ENCODE measurements around the gene STT3B.

The STT3B gene

GRCh38 chr3:31581660-31582059 lies 48.9 kb downstream of the STT3B start:
- Histone ChIP-seq H3K4ac (ENCODE audit: low read depth, low read length) (no peak overlapping the region), H3K36me3 (ENCODE audit: control insufficient read depth in 1 of 2, insufficient read depth in 2 of 2, low read length in 2 of 2) (no peaks in the 10 kb centered on the region), H3K79me2 (ENCODE audit: control insufficient read depth, insufficient read depth, low read length, poor library complexity) (no peaks in the 10 kb centered on the region), H3K27me3 (ENCODE audit: insufficient read depth, low read length) (no peaks in the 10 kb centered on the region), H3K27ac (ENCODE audit: low read depth, low read length) (no peak overlapping the region), H2BK5ac (ENCODE audit: low read depth, low read length, poor library complexity) (no peak overlapping the region), H3K4me3 (ENCODE audit: low read depth, low read length) (no peak overlapping the region), H4K8ac (ENCODE audit: low read depth, low read length) (no peak overlapping the region), H2AFZ (ENCODE audit: insufficient read depth, low read length, poor library complexity) (no peak overlapping the region), H3K79me1 (ENCODE audit: low read length) (no peaks in the 10 kb centered on the region), H3K4me1 (ENCODE audit: control insufficient read depth in 1 of 2, insufficient read depth in 2 of 2, low read length in 2 of 2) (no peaks in the 10 kb centered on the region), H3K9ac (ENCODE audit: low read length) (no peak overlapping the region), H4K12ac (ENCODE audit: low read depth, low read length) (no peak overlapping the region), H2AK5ac (ENCODE audit: low read length) (no peak overlapping the region), H3K23ac (ENCODE audit: low read length) (no peak overlapping the region), H3K4me2 (ENCODE audit: low read length) (no peak overlapping the region), H3K9me3 (ENCODE audit: insufficient read depth, low read depth, low read length) (no peaks in the 10 kb centered on the region), H3K18ac (ENCODE audit: low read length) (no peak overlapping the region), H2BK120ac (ENCODE audit: insufficient read depth, low read length, poor library complexity) (no peak overlapping the region), H3K14ac (ENCODE audit: low read length) (no peak overlapping the region), H2BK12ac (ENCODE audit: low read length) (no peak overlapping the region), H4K91ac (ENCODE audit: low read depth, low read length) (no peak overlapping the region)
- no peak for DNase-seq
- WGBS (ENCODE audit: extremely low coverage, insufficient coverage, insufficient read length) = no CpG with 5 or more reads among the region's 2 CpGs

GRCh38 chr3:31589228-31589627 lies 56.5 kb downstream of the STT3B start:
- no peak overlapping the region for H3K4me3 ChIP-seq (ENCODE audit: low read depth, low read length)
- H3K9me3 ChIP-seq (ENCODE audit: insufficient read depth, low read depth, low read length) = no peaks in the 10 kb centered on the region
- no peak overlapping the region for H2BK12ac ChIP-seq (ENCODE audit: low read length)
- no peak overlapping the region for H3K4ac ChIP-seq (ENCODE audit: low read depth, low read length)
- H4K12ac ChIP-seq (ENCODE audit: low read depth, low read length) = no peak overlapping the region
- no peak overlapping the region for H3K4me2 ChIP-seq (ENCODE audit: low read length)
- peaks cover 0 to 2% of the 10 kb centered on the region in 2 experiments for H3K4me1 ChIP-seq (ENCODE audit: control insufficient read depth in 1 of 2, insufficient read depth in 2 of 2, low read length in 2 of 2)
- H3K79me1 ChIP-seq (ENCODE audit: low read length) = no peaks in the 10 kb centered on the region
- H3K9ac ChIP-seq (ENCODE audit: low read length) = no peak overlapping the region
- H3K27me3 ChIP-seq (ENCODE audit: insufficient read depth, low read length) = no peaks in the 10 kb centered on the region
- no peak overlapping the region for H3K14ac ChIP-seq (ENCODE audit: low read length)
- H4K8ac ChIP-seq (ENCODE audit: low read depth, low read length) = no peak overlapping the region
- H2BK5ac ChIP-seq (ENCODE audit: low read depth, low read length, poor library complexity) = no peak overlapping the region
- no peak overlapping the region for H3K27ac ChIP-seq (ENCODE audit: low read depth, low read length)
- H4K91ac ChIP-seq (ENCODE audit: low read depth, low read length) = no peak overlapping the region
- peaks cover 2 to 3% of the 10 kb centered on the region in 2 experiments for H3K36me3 ChIP-seq (ENCODE audit: control insufficient read depth in 1 of 2, insufficient read depth in 2 of 2, low read length in 2 of 2)
- no CpG with 5 or more reads among the region's 2 CpGs for whole genome bisulfite sequencing (ENCODE audit: extremely low coverage, insufficient coverage, insufficient read length)
- H3K23ac ChIP-seq (ENCODE audit: low read length) = no peak overlapping the region
- H2AK5ac ChIP-seq (ENCODE audit: low read length) = no peak overlapping the region
- no peak overlapping the region for H2AFZ ChIP-seq (ENCODE audit: insufficient read depth, low read length, poor library complexity)
- no peak for DNase-seq
- no peak overlapping the region for H2BK120ac ChIP-seq (ENCODE audit: insufficient read depth, low read length, poor library complexity)
- no peaks in the 10 kb centered on the region for H3K79me2 ChIP-seq (ENCODE audit: control insufficient read depth, insufficient read depth, low read length, poor library complexity)
- no peak overlapping the region for H3K18ac ChIP-seq (ENCODE audit: low read length)

- no peaks in the 10 kb centered on the region for H3K27me3 ChIP-seq (ENCODE audit: insufficient read depth, low read length)
- peaks cover 6 to 8% of the 10 kb centered on the region in 2 experiments for H3K36me3 ChIP-seq (ENCODE audit: control insufficient read depth in 1 of 2, insufficient read depth in 2 of 2, low read length in 2 of 2)
- no peak overlapping the region for H4K12ac ChIP-seq (ENCODE audit: low read depth, low read length)
- no peak overlapping the region for H4K8ac ChIP-seq (ENCODE audit: low read depth, low read length)
- no peak overlapping the region for H2BK12ac ChIP-seq (ENCODE audit: low read length)
- H3K4me1 ChIP-seq (ENCODE audit: control insufficient read depth in 1 of 2, insufficient read depth in 2 of 2, low read length in 2 of 2) = peaks cover 0 to 2% of the 10 kb centered on the region in 2 experiments
- H3K4me2 ChIP-seq (ENCODE audit: low read length) = no peak overlapping the region
- no peak overlapping the region for H2AK5ac ChIP-seq (ENCODE audit: low read length)
- H3K4me3 ChIP-seq (ENCODE audit: low read depth, low read length) = no peak overlapping the region
- no peaks in the 10 kb centered on the region for H3K79me2 ChIP-seq (ENCODE audit: control insufficient read depth, insufficient read depth, low read length, poor library complexity)
- no peak overlapping the region for H2BK5ac ChIP-seq (ENCODE audit: low read depth, low read length, poor library complexity)
- H3K4ac ChIP-seq (ENCODE audit: low read depth, low read length) = no peak overlapping the region
- no peak overlapping the region for H3K14ac ChIP-seq (ENCODE audit: low read length)
- no peak overlapping the region for H2AFZ ChIP-seq (ENCODE audit: insufficient read depth, low read length, poor library complexity)
- H3K9me3 ChIP-seq (ENCODE audit: insufficient read depth, low read depth, low read length) = no peaks in the 10 kb centered on the region
- H2BK120ac ChIP-seq (ENCODE audit: insufficient read depth, low read length, poor library complexity) = no peak overlapping the region
- H3K18ac ChIP-seq (ENCODE audit: low read length) = no peak overlapping the region
- H3K9ac ChIP-seq (ENCODE audit: low read length) = no peak overlapping the region
- no peaks in the 10 kb centered on the region for H3K79me1 ChIP-seq (ENCODE audit: low read length)
- no peak for DNase-seq
- no peak overlapping the region for H4K91ac ChIP-seq (ENCODE audit: low read depth, low read length)
- H3K23ac ChIP-seq (ENCODE audit: low read length) = no peak overlapping the region
- no peak overlapping the region for H3K27ac ChIP-seq (ENCODE audit: low read depth, low read length)
- WGBS (ENCODE audit: extremely low coverage, insufficient coverage, insufficient read length) = no CpG with 5 or more reads among the region's 1 CpG
Measured at GRCh38 chr3:31590650-31591049, 57.9 kb downstream of the STT3B start.

- Histone ChIP-seq H4K12ac (ENCODE audit: low read depth, low read length) (no peak overlapping the region), H2AK5ac (ENCODE audit: low read length) (no peak overlapping the region), H3K4ac (ENCODE audit: low read depth, low read length) (no peak overlapping the region), H3K27me3 (ENCODE audit: insufficient read depth, low read length) (no peaks in the 10 kb centered on the region), H4K91ac (ENCODE audit: low read depth, low read length) (no peak overlapping the region), H2AFZ (ENCODE audit: insufficient read depth, low read length, poor library complexity) (no peak overlapping the region), H3K9ac (ENCODE audit: low read length) (no peak overlapping the region), H3K4me1 (ENCODE audit: control insufficient read depth in 1 of 2, insufficient read depth in 2 of 2, low read length in 2 of 2) (peaks cover 0 to 2% of the 10 kb centered on the region in 2 experiments), H3K18ac (ENCODE audit: low read length) (no peak overlapping the region), H3K4me2 (ENCODE audit: low read length) (no peak overlapping the region), H3K36me3 (ENCODE audit: control insufficient read depth in 1 of 2, insufficient read depth in 2 of 2, low read length in 2 of 2) (peaks cover 9 to 12% of the 10 kb centered on the region in 2 experiments), H2BK5ac (ENCODE audit: low read depth, low read length, poor library complexity) (no peak overlapping the region), H3K9me3 (ENCODE audit: insufficient read depth, low read depth, low read length) (no peaks in the 10 kb centered on the region), H3K79me2 (ENCODE audit: control insufficient read depth, insufficient read depth, low read length, poor library complexity) (no peaks in the 10 kb centered on the region), H3K14ac (ENCODE audit: low read length) (no peak overlapping the region), H4K8ac (ENCODE audit: low read depth, low read length) (no peak overlapping the region), H2BK120ac (ENCODE audit: insufficient read depth, low read length, poor library complexity) (no peak overlapping the region), H3K4me3 (ENCODE audit: low read depth, low read length) (no peak overlapping the region), H2BK12ac (ENCODE audit: low read length) (no peak overlapping the region), H3K23ac (ENCODE audit: low read length) (no peak overlapping the region), H3K27ac (ENCODE audit: low read depth, low read length) (no peak overlapping the region), H3K79me1 (ENCODE audit: low read length) (no peaks in the 10 kb centered on the region)
- no CpG with 5 or more reads among the region's 2 CpGs for WGBS (ENCODE audit: extremely low coverage, insufficient coverage, insufficient read length)
- DNase-seq = no peak
Measured at GRCh38 chr3:31592764-31593163, 60.0 kb downstream of the STT3B start.
